ENCODE data around the gene LCORL.

DNA sequence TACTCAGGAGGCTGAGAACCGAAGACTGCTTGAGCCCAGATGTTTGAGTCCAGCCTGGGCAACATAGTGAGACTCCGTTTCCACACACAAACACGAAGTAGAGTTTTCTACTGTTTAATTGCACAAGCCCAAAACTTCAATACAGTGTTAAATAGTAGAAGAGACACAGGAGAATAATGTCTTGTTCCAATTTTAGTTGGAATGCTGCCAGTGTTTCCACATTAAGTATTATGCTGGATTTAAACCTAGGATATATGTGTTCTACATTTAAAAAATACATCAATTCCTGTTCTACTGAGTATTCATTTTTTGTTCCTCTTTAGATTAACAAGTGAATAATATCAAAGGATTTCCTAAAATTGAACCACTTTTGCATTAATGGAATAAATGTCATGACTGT, 91.3 kb downstream of the LCORL start:
- no peak for TF ChIP-seq MAZ (CRISPR knock-in tag; conservative IDR thresholded peaks at IDR 0.05 in 1 of 2, IDR thresholded peaks at IDR 0.05 in 1 of 2)
- TF ChIP-seq, protein P1, sequence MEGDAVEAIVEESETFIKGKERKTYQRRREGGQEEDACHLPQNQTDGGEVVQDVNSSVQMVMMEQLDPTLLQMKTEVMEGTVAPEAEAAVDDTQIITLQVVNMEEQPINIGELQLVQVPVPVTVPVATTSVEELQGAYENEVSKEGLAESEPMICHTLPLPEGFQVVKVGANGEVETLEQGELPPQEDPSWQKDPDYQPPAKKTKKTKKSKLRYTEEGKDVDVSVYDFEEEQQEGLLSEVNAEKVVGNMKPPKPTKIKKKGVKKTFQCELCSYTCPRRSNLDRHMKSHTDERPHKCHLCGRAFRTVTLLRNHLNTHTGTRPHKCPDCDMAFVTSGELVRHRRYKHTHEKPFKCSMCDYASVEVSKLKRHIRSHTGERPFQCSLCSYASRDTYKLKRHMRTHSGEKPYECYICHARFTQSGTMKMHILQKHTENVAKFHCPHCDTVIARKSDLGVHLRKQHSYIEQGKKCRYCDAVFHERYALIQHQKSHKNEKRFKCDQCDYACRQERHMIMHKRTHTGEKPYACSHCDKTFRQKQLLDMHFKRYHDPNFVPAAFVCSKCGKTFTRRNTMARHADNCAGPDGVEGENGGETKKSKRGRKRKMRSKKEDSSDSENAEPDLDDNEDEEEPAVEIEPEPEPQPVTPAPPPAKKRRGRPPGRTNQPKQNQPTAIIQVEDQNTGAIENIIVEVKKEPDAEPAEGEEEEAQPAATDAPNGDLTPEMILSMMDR (IDR thresholded peaks at IDR 0.05 in 2 of 3, conservative IDR thresholded peaks at IDR 0.05 in 1 of 3; ENCODE audit: insufficient read depth in 2 of 3, low read depth in 1 of 3, low read length in 3 of 3), result no peak
- TF ChIP-seq TCF7 (IDR thresholded peaks at IDR 0.05; ENCODE audit: borderline replicate concordance), result no peak
- TF ChIP-seq NBN (IDR thresholded peaks at IDR 0.05; ENCODE audit: low read depth), result no peak
- TF ChIP-seq, protein P2, sequence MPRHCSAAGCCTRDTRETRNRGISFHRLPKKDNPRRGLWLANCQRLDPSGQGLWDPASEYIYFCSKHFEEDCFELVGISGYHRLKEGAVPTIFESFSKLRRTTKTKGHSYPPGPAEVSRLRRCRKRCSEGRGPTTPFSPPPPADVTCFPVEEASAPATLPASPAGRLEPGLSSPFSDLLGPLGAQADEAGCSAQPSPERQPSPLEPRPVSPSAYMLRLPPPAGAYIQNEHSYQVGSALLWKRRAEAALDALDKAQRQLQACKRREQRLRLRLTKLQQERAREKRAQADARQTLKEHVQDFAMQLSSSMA (CRISPR knock-in tag; IDR thresholded peaks at IDR 0.05), result no peak
- TF ChIP-seq BRCA1 (IDR thresholded peaks at IDR 0.05), result no peak
- no peak for TF ChIP-seq BRCA1 (CRISPR knock-in tag; IDR thresholded peaks at IDR 0.05)
- TF ChIP-seq, protein P3, sequence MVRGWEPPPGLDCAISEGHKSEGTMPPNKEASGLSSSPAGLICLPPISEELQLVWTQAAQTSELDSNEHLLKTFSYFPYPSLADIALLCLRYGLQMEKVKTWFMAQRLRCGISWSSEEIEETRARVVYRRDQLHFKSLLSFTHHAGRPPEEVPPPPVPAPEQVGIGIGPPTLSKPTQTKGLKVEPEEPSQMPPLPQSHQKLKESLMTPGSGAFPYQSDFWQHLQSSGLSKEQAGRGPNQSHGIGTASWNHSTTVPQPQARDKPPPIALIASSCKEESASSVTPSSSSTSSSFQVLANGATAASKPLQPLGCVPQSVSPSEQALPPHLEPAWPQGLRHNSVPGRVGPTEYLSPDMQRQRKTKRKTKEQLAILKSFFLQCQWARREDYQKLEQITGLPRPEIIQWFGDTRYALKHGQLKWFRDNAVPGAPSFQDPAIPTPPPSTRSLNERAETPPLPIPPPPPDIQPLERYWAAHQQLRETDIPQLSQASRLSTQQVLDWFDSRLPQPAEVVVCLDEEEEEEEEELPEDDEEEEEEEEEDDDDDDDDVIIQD (CRISPR knock-in tag; IDR thresholded peaks at IDR 0.05), result no peak
- no peak for TF ChIP-seq ZNF830 (CRISPR knock-in tag; IDR thresholded peaks at IDR 0.05)
- no peak for TF ChIP-seq POLR2A (conservative IDR thresholded peaks at IDR 0.05)
- no peak for TF ChIP-seq KDM5B (IDR thresholded peaks at IDR 0.05; ENCODE audit: insufficient replicate concordance, low read depth, low read length)
- TF ChIP-seq SP1 (CRISPR knock-in tag; IDR thresholded peaks at IDR 0.05), result no peak
- TF ChIP-seq NFIC (IDR thresholded peaks at IDR 0.05), result 0 out of 2 replicates have a peak, but pooled peaks have one; percentile 6
- TF ChIP-seq NR2F6 (CRISPR knock-in tag; IDR thresholded peaks at IDR 0.05), result no peak
- TF ChIP-seq ZNF311 (CRISPR knock-in tag; IDR thresholded peaks at IDR 0.05), result no peak

Data from K562 (cell line).